Activated T-helper 9 cell treated with anti-CD3 and anti-CD28 coated beads, Interleukin-2, amount 50 U/mL, for 16 hours (primary cell): ENCODE measurements around the gene DMRTB1.
"Not testable (repeated sequence)": the region's sequence is repeated elsewhere in the genome, so short reads cannot be mapped to it uniquely, and the experiment has no call there.

Experiments
- DNase-seq: peaks from one replicate; pipeline ENCODE4 v3.0.0-alpha.2; 2020; ENCODE audit warnings: low read depth

The DMRTB1 gene

GRCh38 chr1:53459321-53460175, at the start of gene DMRTB1:
Gene DMRTB1 (plus strand): TSS chr1:53459399. CDS start chr1:53459454, 55 bp downstream.
- DNase-seq: no peak

GRCh38 chr1:53409695-53410094, 49.5 kb upstream of the DMRTB1 start:
- no peak for DNase-seq

GRCh38 chr1:53410100-53410541, 49.1 kb upstream of the DMRTB1 start:
- no peak for DNase-seq

- DNase-seq: no peak
These were observed 48.5 kb upstream of the DMRTB1 start for GRCh38 chr1:53410701-53411100.

- DNase-seq: no peak
These were observed 47.6 kb upstream of the DMRTB1 start for GRCh38 chr1:53411541-53412152.

- DNase-seq: no peak
These were observed 46.7 kb upstream of the DMRTB1 start for GRCh38 chr1:53412285-53413174.

GRCh38 chr1:53413175-53414001, 45.8 kb upstream of the DMRTB1 start:
- peak; percentile 36 for DNase-seq

GRCh38 chr1:53414632-53415031, 44.6 kb upstream of the DMRTB1 start:
- no peak for DNase-seq

- DNase-seq: no peak
These were observed 43.8 kb upstream of the DMRTB1 start for GRCh38 chr1:53415432-53415831.

GRCh38 chr1:53416269-53416813, 42.9 kb upstream of the DMRTB1 start:
- DNase-seq: no peak

GRCh38 chr1:53417074-53417511, 42.1 kb upstream of the DMRTB1 start:
- DNase-seq: no peak

- no peak for DNase-seq
These were observed 40.2 kb upstream of the DMRTB1 start for GRCh38 chr1:53419034-53419433.

- no peak for DNase-seq
These were observed 38.9 kb upstream of the DMRTB1 start for GRCh38 chr1:53420341-53420740.

- DNase-seq: no peak
These were observed 38.0 kb upstream of the DMRTB1 start for GRCh38 chr1:53421208-53421607.

- DNase-seq: no peak
These were observed 28.9 kb upstream of the DMRTB1 start for GRCh38 chr1:53430261-53430660.

GRCh38 chr1:53430779-53431178, 28.4 kb upstream of the DMRTB1 start:
- no peak for DNase-seq

- DNase-seq: no peak
These were observed 28.0 kb upstream of the DMRTB1 start for GRCh38 chr1:53431244-53431643.

GRCh38 chr1:53431805-53432565, 27.2 kb upstream of the DMRTB1 start:
- no peak for DNase-seq

GRCh38 chr1:53432611-53433010, 26.6 kb upstream of the DMRTB1 start:
- no peak for DNase-seq

GRCh38 chr1:53434405-53435007, 24.7 kb upstream of the DMRTB1 start:
- not testable (repeated sequence) for DNase-seq
